ENCODE data around the gene FLT3LG.

Gene FLT3LG

DNA sequence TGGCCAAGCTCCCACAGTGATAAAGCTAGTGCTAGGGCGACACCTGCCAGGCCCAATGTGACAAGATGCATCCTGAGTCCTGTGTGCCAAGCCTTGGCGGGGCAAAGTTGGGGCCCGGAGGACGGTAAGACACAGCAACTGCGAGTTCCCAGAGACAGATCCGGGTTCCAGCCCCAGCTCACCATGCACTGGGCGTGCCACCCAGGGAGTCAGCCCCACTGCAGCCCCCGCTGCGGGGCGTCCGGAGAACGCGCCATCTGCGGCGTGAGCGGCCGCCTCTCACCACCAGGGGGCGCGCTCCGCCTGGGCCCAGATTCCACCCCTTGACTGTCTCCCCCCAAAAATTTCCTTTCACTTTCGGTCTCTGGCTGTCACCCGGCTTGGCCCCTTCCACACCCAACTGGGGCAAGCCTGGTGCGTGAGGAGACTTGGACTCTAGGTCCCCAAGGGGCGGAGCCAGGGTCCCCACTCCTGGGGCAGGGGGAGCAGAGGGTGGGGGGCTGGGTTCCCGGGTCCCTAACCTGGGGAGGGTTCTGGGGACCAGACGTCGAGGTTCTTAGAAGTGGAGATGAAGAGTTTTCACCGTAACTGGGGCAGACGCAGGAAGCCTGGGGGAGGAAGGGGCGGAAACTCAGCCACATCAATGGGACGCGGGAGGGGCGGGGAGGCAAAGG, at the start of gene FLT3LG:
FLT3LG (plus strand) TSS at position 348 of the 674 bp plus-strand sequence. CDS start 425 bp downstream, outside the sequence.
- DNase-seq, result peak; percentile 90 to 92

- no peak for DNase-seq
These were observed 48.8 kb upstream of the FLT3LG start, which contains the start of gene GFY for GRCh38 chr19:49425178-49425577. Gene GFY (plus strand): TSS chr19:49425388. CDS start chr19:49426431, 1,043 bp downstream.

GRCh38 chr19:49425922-49426592, 48.0 kb upstream of the FLT3LG start:
- DNase-seq, result peak; percentile 44 to 62

- no peak for DNase-seq
These were observed 46.7 kb upstream of the FLT3LG start for GRCh38 chr19:49427339-49427738.

DNA sequence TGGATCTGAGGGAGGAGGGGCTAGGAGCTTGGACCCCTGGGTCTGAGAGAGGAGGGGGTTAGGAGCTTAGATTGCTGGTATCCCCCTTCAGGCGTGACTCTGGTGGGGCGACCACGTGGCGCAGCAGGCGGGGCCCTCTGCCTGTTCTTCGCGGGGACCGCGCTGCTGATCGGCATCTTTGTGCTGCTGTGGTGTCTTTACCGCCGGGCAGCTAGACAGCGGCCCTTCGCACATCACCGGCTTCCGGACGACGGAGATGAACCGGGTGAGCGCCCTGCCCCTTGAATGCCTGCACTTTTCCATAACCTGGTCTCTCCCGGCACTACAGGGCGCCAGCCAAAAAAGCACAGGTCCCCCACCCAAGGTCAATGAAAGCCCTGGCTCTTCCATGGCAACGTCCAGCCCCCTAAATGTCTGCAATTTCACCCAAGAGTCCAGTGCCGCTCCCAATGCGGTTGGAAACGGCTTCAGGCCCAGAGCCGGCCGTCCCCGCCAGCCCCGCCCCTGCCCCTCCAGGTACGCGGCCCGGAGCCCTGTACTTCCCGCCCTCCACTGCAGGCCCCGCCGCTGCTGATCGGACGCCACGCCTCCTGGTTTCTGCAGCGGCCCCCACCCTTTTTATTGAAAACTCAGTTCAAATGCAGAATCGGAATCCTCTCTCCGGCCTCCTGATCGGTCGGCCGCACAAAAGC, 46.0 kb upstream of the FLT3LG start:
- peak in 1 of 2 donors; percentile 37 for DNase-seq

DNA sequence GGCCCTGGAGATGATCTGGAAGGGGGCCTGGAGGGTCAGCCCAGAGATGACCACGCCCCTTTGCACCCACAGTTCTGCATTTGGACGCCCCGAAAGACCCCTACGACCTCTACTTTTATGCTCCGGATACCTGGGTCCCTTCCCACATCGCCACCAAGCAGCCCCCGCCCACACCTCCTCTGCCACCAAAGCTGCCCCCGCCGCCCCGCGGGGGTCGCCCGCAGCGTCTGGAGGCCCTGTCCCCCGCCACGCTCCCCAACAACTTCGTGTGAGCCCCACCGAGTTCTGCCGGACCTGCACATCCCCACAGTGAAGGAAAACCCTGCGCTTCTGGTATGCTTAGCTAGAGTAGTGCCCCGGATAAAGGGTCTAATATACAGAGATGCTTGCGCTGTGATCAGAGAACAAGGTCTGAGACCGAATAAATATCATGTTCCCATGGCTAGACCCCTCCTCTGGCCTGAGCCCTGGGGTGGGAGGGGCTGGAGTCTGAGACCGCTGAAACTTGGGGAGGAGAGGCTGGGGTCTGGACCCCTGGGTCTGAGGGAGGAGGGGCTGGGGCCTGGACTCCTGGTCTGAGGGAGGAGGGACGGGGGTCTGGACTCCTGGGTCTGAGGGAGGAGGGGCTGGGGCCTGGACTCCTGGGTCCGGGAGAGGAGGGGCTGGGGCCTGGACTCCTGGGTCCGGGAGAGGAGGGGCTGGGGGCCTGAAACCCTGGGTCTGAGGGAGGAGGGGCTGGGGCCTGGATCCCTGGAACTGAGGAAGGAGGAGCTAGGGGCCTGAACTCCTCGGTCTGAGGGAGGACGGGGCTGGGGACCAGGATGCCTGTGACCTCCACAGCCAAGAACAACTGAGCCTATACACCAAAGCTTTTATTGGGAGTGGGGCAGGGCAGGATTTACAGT, 45.2 kb upstream of the FLT3LG start:
- no peak for DNase-seq

GRCh38 chr19:49430172-49430677, 43.8 kb upstream of the FLT3LG start:
- no peak for DNase-seq

DNA sequence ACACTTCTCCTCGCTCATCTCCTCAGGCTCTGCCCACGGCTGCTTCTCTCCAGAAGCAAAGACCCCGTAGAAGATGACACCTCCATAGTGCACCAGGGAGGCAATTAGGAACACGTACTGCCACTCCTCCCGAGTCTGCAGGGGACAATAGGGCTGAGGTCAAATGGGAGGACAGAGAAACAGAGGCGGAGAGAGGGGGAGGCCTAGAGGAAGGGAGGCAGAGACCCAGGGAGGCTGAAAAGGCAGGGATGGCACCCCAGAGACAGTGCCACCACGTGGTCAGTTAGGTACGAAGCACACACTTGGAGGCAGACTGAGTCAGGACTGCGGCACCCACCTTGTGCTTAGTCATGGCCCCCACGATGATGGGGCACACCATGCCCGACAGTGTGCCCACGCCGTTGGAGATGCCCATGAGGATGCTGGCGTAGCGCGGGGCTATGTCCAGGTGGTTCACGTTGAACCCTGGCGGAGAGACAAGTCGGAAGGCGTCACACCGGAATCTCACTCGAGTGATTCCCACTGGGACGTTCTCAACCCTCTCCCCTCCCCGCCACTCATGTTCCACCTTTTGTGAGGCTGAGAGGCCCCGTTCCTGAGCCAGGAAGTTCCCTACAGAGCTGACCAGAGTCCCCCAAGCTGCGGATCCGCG, 43.2 kb upstream of the FLT3LG start:
- DNase-seq, result peak in 1 of 2 donors; percentile 39

GRCh38 chr19:49431330-49431749, 42.7 kb upstream of the FLT3LG start:
- peak in 1 of 2 donors; percentile 49 for DNase-seq

DNA sequence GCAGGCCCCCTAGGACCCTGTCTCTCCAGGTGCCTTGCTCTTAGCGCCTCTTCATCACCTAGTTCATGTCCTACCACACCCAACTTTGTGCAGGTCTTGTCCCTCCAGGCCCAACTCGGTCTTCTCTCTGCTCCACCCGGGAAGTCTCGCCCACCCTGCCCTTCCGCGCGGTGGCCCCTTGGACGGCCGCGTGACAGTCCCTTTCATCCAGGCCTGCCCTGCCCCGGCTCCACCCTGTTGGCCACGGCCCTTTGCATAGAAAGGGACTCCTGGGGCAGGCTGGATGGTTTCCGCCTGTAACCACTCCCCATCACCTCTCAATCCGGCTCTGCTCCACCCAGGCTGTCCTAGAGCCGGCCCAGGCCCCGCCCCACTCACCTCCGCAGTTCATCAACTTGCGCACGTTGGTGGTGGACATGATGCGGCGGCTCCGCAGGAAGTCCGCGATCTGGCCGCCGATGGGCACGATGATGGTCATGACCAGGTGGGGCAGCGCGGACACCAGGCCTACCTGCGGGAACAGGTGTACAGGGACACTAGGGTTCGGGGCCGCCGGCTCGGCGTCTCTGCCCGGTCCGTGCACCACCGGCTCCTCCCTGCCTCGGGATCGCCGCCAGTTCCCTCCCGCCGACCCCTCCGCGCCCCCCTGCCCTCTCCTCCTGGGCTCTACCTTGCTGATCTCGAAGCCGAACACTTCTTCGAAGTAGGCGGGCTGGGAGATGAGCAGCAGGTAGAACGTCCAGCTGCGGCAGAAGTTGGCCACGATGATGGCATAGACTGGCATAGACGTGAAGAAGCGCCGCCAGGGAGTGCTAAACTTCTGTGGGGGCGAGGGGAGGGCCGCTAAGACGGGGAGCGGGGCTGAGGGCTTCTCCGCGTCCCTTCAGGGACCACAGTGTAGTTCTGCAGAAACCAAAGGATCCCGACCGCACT, 41.6 kb upstream of the FLT3LG start:
- peak in 1 of 2 donors; percentile 50 for DNase-seq

DNA sequence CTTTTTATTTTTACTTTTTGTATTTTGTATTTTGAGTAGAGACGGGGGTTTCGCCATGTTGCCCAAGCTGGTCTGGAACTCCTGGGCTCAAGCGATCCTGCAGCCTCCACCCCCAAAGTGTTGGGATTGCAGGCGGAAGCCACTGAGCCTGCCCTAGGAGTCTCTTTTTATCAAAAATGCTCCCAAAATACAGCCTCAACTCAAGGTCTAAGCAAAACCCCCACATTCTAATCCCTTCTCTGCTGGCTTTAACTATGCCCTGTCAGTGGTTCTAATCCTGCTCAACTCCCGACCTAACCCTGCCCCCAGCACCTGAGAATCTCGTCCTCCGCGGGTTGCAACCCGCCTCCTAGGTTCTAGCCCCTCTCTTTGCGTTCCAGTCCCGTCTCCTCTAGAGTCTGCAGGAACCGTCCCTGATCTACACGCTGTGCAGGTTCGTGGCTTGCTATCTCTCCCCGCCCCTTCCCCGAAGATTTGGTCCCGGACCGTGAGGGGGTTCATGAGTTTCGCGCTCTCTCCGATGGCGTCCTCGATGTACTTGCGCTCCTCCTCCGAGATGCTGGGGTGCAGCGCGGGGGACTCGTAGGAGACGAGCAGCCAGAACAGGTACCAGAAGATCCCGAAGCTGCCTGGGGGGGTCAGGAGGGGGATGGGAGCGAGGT, 40.6 kb upstream of the FLT3LG start:
- DNase-seq, result no peak

GRCh38 chr19:49434907-49435583, 39.0 kb upstream of the FLT3LG start:
- no peak for DNase-seq

GRCh38 chr19:49435670-49436069, 38.3 kb upstream of the FLT3LG start:
- DNase-seq, result no peak

DNA sequence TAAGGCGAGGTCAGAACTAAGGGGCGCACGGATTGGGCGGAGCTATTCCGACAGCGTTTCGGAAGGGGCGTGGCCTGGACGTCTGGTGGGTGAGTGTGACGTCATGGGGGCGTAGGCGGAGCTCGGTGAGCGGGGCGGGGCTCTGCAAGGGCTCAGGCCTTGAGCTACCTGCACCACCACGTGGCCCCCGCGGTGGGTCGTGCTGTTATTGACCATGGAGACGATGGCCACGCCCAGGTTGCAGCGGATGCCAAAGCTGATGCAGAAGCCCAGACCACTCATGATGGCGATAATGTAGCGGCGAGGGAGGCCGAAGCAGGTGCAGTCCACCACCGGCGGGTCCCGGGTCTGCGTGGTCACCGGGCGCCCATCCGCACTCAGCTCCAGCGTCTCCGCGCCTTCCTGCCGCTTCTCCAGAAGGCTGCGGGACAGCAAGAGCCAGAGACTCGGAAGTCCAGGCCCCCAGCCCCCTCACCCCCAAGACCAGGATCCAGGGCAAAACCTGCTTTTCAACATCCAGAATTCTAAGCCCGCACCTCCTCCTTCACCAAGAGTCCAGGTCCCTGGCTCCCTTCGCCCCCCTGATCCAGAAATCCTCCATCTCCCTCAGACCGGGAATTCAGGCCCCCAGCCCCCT, 37.5 kb upstream of the FLT3LG start:
- peak; percentile 60 to 76 for DNase-seq

GRCh38 chr19:49437231-49437630, 36.8 kb upstream of the FLT3LG start:
- DNase-seq, result no peak

DNA sequence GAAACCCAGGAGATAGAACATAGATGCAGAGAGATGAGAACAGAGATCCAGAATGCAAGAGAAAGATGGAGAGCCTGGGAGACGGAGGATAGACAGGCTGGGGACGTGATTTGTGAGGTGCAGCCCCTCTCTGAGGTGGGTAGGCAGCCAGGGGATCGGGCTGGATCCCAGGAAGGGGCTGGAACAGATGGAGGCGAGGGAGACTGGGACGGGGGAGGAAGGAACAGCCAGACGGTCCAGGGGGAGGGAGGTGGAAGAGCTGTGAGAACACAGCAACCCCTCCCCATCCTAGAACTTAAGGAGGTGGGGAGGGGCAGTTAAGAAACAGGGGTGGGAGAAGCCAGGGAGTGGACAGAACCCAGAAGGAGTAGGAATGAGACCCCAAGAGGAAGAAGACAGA, 35.8 kb upstream of the FLT3LG start:
- DNase-seq, result no peak

DNA sequence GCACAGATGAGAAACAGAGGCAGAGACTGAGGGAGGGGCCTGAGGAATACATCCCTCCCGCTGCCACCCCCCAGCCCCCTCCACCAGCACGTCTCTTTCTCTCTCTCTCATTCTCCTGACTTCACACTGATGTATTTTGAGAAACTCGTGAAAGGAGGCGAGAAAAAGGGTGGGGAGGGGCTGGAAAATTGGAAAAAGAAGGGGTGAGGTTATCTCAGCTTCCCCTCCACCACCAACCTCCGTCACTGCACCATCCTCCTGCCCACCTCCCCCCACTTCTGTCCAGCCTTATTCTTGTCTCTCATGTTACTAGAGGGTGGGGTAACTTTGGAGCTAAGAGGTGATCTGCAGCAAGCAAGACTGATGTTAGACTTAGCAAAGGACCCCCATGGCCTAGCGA, 34.2 kb upstream of the FLT3LG start:
- DNase-seq, result no peak

DNA sequence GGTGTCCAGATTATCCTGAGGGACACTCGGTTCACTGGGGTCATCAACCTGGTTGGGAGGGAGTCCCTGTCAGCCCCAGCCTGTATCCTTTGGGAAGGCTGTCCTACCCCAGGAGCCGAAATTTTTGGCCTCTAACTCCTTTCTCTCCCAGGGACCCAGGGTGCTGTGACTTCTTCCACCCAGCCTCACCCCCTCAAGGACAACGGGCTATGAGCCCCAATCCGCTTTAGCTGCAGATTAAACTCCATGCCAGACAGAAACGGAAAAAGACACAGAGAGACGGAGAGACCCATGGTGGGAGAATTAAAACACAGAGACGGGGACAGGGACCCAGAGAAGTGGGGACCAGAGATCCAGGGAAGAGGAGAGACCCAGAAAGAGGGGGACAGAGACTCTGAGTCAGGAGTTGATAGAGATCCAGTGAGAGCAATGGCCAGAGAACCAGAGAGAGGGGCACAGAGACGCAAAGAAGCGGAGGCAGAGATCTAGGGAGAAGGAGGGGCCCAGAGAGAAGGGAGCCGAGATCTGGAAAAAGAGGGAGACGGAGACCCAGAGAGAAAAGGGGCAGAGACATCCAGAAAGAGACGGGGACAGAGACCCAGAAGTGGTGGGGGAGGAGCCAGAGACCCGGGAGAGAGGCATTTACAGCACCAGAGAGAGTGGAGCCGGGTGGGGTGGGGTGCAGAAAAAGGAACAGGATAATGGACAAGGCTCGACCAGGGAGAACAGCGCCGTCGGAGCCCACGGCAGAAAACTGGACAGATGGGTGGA, 33.4 kb upstream of the FLT3LG start:
- DNase-seq, result no peak

All from stimulated activated CD4-positive, alpha-beta T cell treated with anti-CD3 and anti-CD28 coated beads, Interleukin-2, amount 100 ng/mL, for 24 hours (primary cell).